CD4-positive, alpha-beta T cell treated with Interleukin-10 for 1 hour (primary cell): ENCODE data around the gene MCRIP2.

Experiments
- DNase-seq: peaks from one replicate; pipeline ENCODE4 v3.0.0-alpha.2; 2020

The MCRIP2 gene

GRCh38 chr16:633336-634050 is 8.1 kb upstream of the MCRIP2 start:
- DNase-seq = no peak

GRCh38 chr16:634051-634670 is 7.5 kb upstream of the MCRIP2 start:
- DNase-seq = no peak

- no peak for DNase-seq
These were observed 6.6 kb upstream of the MCRIP2 start for GRCh38 chr16:634996-635395.

GRCh38 chr16:635573-636205 is 5.9 kb upstream of the MCRIP2 start:
- no peak for DNase-seq

GRCh38 chr16:636206-637080 is 5.2 kb upstream of the MCRIP2 start, which contains the start of gene METTL26:
TSS of gene METTL26 (minus strand) at chr16:636305. CDS start at chr16:636290, 15 bp downstream.
- DNase-seq = peak; percentile 95

- peak; percentile 90 for DNase-seq
These were observed 4.3 kb upstream of the MCRIP2 start for GRCh38 chr16:637081-638018.

GRCh38 chr16:638034-638543 is 3.5 kb upstream of the MCRIP2 start:
- no peak for DNase-seq

GRCh38 chr16:638836-639235 is 2.8 kb upstream of the MCRIP2 start:
- DNase-seq = no peak

- no peak for DNase-seq
These were observed 1.0 kb upstream of the MCRIP2 start for GRCh38 chr16:640614-641013.

GRCh38 chr16:642189-643049 is 791 bp downstream of the MCRIP2 start:
- DNase-seq = peak; percentile 33

GRCh38 chr16:643050-643368 is 1.4 kb downstream of the MCRIP2 start:
- DNase-seq = no peak

- DNase-seq = no peak
These were observed 2.9 kb downstream of the MCRIP2 start for GRCh38 chr16:644556-644955.

- DNase-seq = no peak
These were observed 4.4 kb downstream of the MCRIP2 start for GRCh38 chr16:645852-646678.

GRCh38 chr16:646679-647172 is 5.1 kb downstream of the MCRIP2 start:
- no peak for DNase-seq

- no peak for DNase-seq
These were observed 5.7 kb downstream of the MCRIP2 start for GRCh38 chr16:647173-647902.

GRCh38 chr16:648071-648780 is 6.6 kb downstream of the MCRIP2 start:
- peak; percentile 39 for DNase-seq

- DNase-seq = peak; percentile 90
These were observed 7.4 kb downstream of the MCRIP2 start, which contains the start of gene WDR90 for GRCh38 chr16:648781-649589. TSS of gene WDR90 (plus strand) at chr16:649365. CDS start at chr16:649417, 52 bp downstream.
